Superior temporal gyrus (tissue), 1 donor: ENCODE results near the gene TMUB1.

Source experiments
- DNase-seq: peaks from one replicate; pipeline ENCODE4 v3.0.0-alpha.2; 2016; ENCODE audit errors: extremely low spot score

The TMUB1 gene

GRCh38 chr7:151104411-151105235, 21.3 kb upstream of the TMUB1 start:
- DNase-seq: no peak

GRCh38 chr7:151103973-151104372, 20.7 kb upstream of the TMUB1 start:
- no peak for DNase-seq

GRCh38 chr7:151102991-151103390, 19.7 kb upstream of the TMUB1 start:
- DNase-seq: no peak

GRCh38 chr7:151101621-151102396, 18.5 kb upstream of the TMUB1 start:
- no peak for DNase-seq

GRCh38 chr7:151100921-151101320, 17.6 kb upstream of the TMUB1 start:
- no peak for DNase-seq

GRCh38 chr7:151099486-151100211, 16.4 kb upstream of the TMUB1 start:
- DNase-seq: no peak

GRCh38 chr7:151095828-151096475, 12.7 kb upstream of the TMUB1 start:
- peak; percentile 20 for DNase-seq

GRCh38 chr7:151095123-151095797, 12.0 kb upstream of the TMUB1 start:
- peak; percentile 46 for DNase-seq

- DNase-seq: no peak
Measured at GRCh38 chr7:151094675-151095074, 11.4 kb upstream of the TMUB1 start.

- no peak for DNase-seq
Measured at GRCh38 chr7:151093748-151094147, 10.5 kb upstream of the TMUB1 start.

GRCh38 chr7:151091988-151092387, 8.7 kb upstream of the TMUB1 start:
- DNase-seq: no peak

GRCh38 chr7:151091431-151091830, 8.1 kb upstream of the TMUB1 start:
- no peak for DNase-seq

- DNase-seq: no peak
Measured at GRCh38 chr7:151091003-151091402, 7.7 kb upstream of the TMUB1 start.

GRCh38 chr7:151089893-151090730, 6.8 kb upstream of the TMUB1 start:
- no peak for DNase-seq

GRCh38 chr7:151088856-151089699, 5.8 kb upstream of the TMUB1 start:
- no peak for DNase-seq

GRCh38 chr7:151088019-151088855, 4.9 kb upstream of the TMUB1 start:
- no peak for DNase-seq

GRCh38 chr7:151087245-151088018, 4.1 kb upstream of the TMUB1 start:
- DNase-seq: peak; percentile 65

- DNase-seq: no peak
Measured at GRCh38 chr7:151086802-151087244, 3.5 kb upstream of the TMUB1 start.
